GM21737 (cell line): ENCODE measurements around the gene TMEM100.

Source experiments
- ATAC-seq: cut with Tn5 transposase; IDR thresholded peaks from one replicate; pipeline ENCODE4 v1.9.1; 2021; ENCODE audit warnings: mild to moderate bottlenecking, moderate library complexity; ENCODE audit not compliant: unreplicated experiment

Gene TMEM100

DNA sequence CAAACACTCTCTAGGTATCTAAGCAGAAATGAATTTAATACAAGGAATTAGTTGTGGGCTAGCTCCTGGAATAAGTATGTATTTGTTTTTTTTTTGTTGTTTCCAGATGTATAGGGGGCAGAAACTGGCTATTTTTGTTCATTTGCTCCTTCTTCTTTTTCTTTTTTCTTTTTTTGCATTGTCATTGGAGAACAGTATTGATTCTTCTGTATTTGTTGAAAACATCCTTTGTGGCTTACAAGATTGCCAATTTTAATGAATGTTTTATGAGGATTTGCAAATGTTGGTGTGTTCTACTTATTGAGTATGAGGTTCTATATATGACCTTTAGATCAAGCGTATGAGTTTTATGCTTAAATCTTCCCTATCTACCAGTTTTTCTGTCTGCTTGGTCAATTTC, 22.6 kb upstream of the TMEM100 start:
- no peak for ATAC-seq

DNA sequence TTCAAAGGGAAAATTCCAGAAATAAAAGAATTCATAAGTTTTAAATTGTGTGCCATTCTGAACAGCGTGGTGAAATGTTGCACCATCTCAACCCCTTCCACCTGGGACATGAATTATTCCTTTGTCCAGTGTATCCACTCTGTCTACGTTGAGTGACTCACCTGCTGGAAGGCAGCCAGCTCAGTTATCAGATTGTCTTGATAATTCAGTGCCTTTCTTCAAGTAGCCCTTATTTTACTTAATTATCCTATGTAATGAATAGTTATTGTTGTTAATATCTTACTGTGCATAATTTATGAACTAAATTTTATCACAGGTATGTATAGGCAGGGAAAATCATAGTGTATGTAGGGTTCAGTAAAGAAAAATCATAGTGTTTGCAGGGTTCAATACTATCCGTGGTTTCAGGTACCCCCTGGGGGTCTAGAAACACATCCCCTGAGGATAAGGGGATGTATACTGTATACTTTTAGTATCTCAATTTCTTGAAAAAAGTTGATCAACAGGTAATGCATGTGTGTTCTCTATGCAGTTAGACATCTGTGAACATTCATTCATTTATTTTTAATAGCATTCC, 20.5 kb upstream of the TMEM100 start:
- ATAC-seq: no peak

DNA sequence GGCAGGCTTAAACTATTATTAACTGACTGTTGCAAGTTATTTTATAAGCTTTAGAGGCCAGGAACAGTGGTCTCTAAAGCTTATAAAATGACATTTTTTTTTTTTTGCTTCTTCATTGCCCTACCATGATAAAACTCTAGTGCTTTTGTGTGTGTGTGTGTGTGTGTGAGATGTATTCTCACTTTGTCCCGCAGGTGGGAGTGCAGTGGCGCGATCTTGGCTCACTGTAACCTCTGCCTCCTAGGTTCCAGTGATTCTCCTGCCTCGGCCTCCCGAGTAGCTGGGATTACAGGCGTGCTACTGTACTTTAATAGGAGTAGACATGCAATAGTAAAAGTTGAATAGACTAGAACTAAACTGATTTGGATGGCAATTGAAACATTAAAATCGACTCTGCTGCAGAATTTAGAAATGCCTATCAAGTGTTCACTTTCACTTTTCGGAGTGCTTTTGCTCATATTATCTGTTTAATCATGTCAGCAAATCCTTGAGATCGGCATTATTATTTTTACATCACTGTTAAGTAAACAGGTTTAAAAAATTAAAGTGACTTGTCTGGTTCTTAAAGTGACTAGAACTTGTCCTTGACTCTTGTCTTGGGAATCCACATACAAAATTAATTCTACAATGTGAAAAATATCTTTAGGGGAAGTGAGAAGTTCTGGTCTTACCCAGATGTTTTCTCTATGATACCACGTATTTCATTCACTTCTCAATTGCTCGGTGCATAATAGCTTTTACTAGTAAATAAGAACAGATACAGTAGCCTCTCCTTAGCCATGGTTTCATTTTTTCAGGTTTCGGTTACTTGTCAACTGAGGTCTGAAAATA, 19.8 kb upstream of the TMEM100 start:
- ATAC-seq: peak; percentile 73

DNA sequence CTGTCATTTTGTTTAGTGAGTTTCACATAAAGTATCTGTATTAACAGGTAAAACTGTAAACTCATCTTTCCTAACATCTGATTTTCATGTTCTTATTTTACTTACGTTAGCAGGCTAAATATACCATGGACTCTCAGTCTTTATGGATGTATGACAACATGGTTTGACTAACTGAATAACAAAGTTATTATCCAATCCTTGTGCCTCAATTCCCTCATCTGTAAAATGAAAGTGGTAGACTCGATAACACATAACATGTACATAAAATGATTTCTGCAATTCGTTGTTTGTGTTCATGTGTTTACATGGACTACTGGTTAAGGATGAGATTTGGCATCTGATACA, 18.7 kb upstream of the TMEM100 start:
- no peak for ATAC-seq

DNA sequence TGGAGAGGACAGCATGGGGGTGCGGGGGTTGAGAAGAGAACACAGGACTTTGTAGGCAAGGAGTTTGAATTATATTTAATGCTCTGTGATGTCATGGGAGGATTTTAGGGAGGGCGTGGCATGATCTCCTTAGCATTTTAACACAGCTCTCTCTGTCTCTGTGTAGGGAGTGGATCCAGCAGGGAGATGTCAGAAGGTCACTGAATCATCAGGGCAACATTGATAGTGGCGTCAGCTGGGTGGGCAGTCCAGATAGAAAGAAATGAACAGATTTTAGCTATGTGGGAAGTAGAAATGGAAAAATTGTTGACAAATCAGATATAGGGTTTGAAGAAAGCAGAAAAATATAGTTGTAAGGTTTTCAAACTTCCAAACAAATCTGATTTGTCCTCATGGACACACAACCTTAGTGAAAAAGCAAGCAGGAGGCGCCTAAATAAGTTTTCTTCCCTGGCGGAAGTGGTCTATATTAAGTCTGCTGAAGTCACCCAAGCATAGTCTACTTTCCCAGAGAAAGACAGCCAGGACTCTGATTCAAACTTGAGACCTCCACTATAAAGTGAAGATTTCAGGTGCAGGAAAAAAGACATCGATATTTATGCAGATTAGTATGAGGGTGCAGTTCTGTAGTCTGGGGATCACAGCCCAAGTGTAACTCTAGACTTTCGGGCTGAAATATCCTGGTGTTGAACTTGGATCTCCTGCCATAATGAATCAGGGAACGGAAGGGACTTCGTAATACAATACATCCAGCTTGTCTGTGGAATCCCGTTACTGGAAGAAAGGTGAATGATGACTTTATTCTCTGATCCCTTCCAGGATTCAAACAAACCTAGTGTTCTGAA, 18.1 kb upstream of the TMEM100 start:
- no peak for ATAC-seq

DNA sequence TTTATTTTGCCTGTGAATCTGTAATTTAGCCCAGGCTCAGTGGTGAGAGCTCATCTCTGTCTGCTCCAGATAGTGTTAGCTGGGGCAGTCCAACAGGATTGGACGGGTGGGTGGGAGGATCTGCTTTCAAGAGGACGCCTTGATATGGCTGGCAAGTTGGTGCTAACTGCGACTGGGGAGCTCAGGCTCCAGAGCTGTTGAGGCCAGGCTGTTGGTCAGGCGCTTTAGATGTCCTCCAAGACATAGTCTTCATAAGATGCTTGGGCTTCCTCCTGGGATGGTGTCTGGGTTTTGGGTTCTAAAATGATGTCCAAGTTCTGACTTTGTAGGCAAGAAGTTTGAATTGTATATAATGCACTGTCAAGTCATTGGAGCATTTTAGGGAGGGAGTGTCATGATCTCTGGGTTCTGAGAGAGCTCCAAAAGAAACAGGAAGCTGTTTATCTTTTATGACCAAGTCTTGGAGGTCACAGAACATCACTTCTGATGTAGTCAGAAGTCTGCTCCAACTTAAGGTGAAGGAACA, 15.4 kb upstream of the TMEM100 start:
- ATAC-seq: no peak

DNA sequence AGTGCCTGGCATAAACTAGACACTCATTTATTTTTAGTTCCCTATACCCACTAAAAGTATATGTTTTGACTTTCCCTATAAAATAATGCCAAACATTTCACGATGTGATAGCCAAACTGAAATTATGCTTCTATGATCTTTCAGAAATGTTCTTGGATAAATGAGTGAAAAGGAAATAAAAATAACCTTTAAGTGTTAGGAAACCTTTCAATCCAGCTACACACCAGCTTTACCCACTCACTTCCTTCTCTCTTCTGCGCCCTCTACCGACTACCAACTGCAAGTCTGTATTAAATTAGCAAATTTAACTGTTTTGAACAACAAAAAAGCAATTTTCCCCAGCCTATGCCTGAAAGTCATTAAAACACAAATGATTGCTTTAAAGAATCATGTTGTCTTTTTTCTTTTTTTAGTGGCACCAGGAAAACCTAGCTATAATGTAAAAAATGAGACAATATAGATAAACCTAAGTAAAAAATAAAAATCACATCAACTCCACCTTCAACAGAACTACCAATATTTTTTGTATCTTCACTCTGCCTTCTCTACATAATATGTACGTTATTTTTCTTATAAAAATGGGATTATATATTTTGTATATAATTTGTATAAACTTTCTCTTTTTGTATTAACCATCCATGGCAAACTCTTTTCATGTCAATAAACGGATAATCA, 13.2 kb upstream of the TMEM100 start:
- ATAC-seq: no peak

DNA sequence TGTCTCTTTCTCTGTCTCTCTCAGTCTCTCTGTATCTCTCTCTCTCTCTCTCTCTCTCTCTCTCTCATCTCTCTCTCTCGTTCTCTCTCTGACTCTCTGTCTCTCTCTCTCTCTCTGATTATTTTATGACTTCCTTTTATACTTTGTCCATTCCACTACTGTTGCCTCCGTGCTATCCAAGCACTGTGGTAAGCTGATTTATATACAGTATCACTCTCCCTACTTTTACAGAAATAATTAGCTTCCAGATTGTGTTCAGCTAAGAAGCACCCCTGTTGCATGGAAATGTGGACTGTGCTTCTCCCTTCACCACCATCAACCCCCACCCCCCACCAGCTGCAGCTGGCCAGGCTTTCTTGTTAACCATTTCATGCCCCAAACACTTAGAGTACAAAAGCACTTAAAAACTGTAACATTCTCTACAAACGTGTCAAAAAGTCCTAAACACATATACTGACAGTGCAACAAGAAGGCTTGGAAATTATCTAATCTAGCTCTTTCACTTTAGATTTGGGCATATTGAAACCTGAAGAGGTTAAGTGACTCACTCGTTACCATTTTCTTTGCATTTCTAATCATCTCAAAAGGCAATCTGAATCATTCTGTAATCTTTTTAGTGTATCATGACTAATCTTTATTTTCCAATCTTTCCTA, 11.6 kb upstream of the TMEM100 start:
- no peak for ATAC-seq

DNA sequence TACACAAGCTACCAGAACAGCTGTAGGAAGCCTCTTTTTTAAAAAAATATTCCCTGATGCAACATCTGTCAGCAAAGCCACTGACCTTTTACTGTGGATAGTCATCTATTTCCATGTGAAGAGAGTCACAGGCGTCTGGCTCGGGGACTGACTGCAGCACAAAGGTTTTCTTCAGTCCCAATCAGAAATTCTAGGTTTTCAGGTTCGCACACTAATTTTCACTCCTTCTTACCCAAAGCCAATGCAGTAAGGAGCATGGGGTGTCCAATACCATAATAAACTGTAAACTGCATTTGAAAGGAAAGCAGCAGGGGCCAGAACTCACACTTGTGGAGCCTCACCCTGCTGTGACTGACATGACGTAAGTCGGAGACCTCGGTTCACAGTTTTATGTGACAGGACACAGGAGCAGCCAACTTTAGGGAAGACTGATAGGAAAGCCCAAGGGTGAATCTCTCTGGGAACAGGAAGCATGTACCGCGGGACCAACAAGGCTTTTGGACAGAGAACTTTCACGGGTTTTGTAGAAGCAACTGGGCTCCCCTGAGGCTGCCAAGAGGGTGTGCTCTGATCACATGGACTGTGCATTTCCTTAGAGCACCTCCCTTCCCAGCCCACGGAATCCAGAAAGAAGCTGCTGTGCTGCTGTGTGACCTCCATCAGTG, 9.1 kb upstream of the TMEM100 start:
- ATAC-seq: no peak

DNA sequence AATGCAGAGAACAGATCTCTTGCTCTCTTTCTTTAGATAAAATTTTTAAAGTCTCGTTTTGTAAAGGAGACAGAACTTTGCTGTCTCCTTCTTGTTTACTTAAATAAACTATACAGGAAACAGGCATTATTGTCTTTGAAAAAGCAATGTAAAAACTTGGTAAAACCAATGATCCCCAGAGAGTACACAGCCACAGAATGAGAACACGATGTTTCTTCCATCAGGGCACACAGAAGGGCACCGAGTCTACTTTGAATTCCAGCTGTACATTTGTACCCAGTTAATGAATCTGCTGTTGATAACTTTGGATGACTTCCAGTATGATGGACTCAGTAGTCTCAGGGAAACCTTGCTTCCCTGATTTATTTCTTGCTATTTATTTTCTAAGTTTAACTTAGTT, 8.1 kb upstream of the TMEM100 start:
- ATAC-seq: no peak

DNA sequence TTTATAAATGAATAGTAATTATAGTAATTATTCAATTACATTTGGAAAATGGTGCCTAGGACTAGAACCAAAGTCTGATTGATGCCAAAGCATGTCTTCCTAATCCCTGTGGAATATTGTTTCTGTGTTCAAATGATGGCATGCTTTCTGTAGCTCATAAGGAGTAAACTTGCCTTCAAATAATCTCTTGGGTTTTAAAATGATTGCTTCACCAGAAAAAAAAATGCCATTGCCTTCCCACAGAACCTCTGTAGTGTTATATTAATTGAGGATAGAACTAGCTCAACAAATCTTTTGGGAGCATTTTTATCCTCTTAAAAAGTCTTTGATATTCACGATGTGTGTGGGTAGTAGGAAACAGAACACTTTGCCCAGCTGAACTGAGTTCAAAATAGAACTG, 7.7 kb upstream of the TMEM100 start:
- ATAC-seq: no peak

DNA sequence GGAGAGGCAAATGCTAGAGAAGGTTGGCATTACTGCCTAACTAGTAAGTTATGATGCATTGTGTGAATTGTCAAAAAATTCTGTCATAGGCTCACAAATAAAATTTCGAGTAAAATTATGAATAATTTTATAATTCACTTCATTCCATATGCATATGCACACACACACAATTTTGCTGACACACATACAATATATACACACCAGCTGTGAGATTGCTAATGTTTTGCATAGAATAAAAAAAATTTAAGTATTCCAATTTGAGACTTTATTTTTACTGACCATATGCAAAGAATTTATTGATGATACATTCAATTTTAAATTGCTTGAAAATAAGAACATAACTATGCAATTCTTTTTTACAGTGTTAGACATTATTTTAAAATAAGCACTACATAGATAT, 6.8 kb upstream of the TMEM100 start:
- no peak for ATAC-seq

DNA sequence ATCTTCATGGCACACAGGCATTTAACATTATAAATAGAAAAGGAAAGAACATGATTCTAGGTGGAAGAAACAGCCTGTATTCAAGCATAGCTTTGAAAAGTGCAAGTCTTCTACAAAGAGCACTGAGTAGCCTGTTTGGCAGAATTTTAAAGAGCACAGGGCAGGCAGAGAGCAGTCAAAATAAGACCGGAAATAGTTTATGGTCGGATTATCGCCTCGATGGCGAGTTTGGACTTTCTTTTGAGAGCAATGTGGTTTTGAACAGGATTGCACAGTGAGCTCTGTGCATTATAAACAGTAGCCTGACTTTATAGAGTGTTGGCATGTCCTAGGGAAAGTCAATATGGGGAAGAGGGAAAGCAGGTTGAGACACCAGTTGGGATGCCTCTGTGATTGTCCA, 6.2 kb upstream of the TMEM100 start:
- ATAC-seq: no peak

DNA sequence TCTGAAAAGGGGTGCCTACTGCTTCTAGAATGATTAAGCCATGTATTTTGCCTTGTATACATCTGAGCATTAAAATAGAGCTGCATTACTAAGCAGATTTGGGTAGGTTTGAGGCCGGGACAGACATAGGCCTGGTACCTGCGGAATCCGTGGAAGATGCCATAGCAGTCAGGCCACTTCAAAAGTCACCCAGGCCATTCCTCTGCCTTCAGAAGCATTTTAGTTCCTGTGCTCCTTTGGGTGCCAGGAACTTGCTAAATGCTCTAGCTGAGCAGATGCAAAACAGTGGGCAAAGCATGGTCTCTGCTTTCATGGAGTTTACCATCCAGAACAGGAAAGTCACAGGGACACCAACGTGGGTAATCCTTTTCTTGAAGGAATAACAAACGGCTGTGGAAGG, 5.7 kb upstream of the TMEM100 start:
- no peak for ATAC-seq

DNA sequence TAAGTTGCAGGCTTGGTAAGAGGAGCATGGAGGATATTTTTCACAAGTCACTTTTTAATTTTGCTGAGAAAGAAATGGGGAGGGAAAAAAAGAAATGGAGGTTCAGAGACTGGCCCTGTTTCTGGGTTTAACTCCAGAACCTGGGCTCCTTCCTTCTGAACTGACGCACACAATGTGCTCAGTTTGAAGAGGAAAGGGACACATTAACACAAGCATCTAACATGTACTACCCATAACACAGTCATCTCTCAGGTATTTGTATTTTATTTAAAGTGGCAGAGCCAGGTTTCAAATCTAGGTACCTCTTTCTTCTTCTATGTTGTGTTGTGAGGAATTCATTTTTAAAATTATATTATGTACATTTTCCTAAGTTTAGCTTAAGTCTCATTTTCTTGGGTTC, 5.3 kb upstream of the TMEM100 start:
- no peak for ATAC-seq

DNA sequence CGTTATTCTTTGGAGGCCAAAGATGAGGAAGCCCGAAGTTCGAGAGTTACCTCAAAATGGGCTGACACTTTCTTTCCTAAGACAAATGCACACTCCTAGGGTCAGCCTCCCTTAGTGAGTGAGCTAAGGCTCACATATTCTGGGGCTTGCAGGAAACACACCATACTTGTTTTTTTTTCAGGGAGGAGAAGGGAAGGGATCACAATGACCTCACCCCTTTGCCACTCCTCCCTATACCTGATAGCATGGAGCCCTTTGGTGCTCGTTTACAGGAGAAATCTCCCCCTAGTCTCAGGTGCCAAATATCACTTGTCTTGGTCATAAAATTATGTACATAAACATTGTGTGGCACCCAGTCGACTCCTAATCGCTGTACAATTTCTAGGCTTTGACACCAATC, 4.6 kb upstream of the TMEM100 start:
- no peak for ATAC-seq

DNA sequence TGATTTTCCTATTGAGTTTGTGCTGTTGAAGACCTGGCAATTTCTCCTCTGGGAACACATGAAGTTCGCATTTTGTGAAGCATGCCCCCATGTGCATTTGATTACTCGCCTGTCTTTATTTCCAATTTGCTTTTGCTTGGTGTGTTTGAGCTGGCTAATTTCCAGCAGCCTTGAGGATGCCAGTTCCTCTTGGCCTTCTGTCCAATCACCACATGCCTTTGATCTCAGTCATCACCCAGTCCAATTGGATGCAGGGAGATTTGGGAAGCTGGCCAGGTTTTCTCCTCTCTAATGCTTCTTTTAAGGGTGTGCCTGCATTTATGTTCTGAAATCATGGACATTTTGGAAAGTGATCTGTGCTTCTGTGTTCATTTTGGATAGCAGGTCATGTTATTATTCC, 3.8 kb upstream of the TMEM100 start:
- no peak for ATAC-seq

DNA sequence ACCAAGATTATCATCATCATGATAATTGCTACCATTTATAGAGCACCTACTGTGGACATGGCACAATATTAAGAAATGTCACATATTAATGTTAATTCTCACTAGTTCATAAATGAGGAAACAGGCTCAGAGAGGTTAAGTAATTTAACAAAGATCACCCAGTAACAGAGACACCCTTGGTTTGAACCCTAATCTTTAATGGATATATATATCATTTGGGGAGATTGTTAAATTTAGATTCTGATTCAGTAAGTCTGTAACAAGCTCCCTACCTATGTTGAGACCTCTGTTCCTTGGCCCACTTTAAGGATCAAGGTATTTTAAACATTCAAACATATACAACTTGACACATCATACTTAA, 804 bp upstream of the TMEM100 start:
- no peak for ATAC-seq

DNA sequence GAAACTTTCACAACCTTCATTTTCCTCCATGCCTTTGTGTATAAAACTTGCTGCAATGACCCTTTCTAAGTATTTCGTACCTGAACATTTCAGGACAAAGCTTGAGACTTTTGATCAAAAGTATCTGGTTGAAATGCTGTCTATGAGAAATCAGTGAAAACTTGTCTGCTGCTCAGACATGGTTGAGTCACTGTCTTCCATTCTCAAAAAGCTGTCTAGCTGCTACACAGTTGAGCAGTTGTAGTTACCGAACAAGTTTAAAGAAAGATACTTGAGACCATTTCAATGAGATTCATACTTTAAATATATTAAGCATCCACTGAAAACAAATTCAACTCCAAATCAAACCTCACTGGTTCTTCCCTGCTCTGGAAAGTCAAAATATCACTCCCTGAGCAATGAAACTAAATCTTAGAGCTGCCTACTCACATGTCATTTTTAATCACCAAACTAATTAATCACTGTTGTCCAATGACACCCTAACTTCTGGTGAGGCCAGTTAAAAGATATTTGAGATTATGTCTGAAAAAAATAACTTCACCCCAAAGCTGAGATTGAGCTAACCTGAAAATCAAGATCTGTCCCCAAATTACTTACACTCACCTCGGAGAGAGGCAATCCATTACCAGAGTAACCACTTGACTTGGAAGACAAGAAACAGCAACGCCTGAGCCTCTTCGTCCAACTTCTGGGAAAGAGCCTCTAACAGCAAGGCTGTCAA, 488 bp downstream of the TMEM100 start:
- no peak for ATAC-seq
